GM19193 (cell line): Measurements from ENCODE around the gene BUD13.

Source experiments
- POLR2A ChIP-seq: IDR thresholded peaks from 4 replicates; pipeline ENCODE4 v1.6.1; 2011; ENCODE audit not compliant: insufficient read depth, insufficient read length; ENCODE audit errors: extremely low read depth

BUD13 gene

DNA sequence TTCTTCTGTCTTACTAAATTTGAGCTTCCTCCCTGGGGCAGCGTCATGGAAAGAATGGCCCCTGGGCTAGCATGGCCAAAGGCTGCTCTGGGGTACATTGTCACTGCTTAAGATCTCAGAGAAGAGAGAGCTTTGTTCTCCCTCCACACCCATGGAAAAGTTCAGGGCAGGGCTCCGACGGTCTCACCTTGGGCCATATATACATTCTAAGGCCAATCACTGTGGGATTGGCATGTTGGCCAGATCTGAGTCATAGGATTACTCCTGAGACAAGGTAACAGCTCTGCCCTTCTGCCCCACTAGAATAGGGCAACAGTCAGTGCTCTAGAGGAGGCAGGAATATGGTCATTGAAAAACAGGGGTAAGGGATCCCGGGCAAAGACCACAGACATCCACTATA lies 56.2 kb downstream of the BUD13 start:
- TF ChIP-seq POLR2A, result no peak

GRCh38 chr11:116715383-116715782 lies 57.4 kb downstream of the BUD13 start:
- no peak for TF ChIP-seq POLR2A

DNA sequence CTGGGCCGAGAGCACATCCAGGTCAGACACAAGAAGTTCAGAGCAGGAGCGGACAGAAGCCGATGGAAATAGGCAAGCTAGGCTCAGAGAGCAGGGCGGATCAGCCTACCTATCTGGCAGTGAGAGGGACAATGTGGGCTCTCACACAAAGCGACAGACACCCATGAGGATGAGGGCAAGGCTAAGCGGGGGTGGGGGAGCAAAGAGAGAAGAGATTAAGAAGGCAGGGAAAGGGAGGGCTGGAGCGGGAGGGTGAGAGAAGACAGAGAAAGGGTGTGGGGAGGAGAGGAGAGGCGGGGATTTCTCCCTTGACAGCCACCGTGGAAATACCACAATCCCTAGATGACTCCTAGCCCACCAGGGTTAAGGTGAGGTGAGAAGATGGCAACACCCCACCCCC lies 57.9 kb downstream of the BUD13 start:
- no peak for TF ChIP-seq POLR2A

- TF ChIP-seq POLR2A, result no peak
Observed at GRCh38 chr11:116712428-116712827, 60.4 kb downstream of the BUD13 start.

GRCh38 chr11:116710762-116711161 lies 62.0 kb downstream of the BUD13 start:
- TF ChIP-seq POLR2A, result no peak

DNA sequence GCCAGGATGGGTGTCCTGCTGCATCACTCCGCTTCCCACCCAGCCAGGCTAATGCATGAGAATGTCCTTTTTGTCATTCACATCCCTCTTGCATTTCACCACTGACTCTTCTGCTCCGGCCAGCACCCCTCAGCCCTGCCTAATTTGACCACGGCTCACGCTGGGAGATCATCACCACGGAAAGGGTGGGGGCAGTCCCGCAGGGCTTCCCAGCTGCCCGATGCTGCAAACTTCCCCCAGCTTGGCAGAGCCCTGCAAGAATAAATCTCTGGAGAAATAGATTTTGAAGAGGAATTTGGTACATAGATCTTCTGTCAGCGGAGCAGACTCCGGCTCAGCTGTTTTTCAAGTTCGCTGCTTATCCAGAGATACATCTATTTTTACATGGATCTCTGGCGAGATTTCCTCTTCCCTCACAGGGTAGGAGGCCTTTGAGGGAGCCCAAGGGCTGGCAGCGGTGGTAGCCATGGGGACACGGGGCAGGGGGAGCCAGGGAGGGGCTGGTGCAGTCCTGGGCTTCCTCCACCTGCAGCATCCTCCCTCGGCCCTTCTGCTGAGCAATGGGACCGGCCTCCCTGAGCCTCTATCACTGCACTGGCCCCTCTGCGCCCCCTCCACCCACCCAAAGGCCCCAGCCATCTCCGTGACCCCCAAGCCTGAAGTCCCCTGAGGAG lies 62.6 kb downstream of the BUD13 start:
- TF ChIP-seq POLR2A, result no peak

- TF ChIP-seq POLR2A, result no peak
Observed at GRCh38 chr11:116707746-116708145, 65.0 kb downstream of the BUD13 start.

DNA sequence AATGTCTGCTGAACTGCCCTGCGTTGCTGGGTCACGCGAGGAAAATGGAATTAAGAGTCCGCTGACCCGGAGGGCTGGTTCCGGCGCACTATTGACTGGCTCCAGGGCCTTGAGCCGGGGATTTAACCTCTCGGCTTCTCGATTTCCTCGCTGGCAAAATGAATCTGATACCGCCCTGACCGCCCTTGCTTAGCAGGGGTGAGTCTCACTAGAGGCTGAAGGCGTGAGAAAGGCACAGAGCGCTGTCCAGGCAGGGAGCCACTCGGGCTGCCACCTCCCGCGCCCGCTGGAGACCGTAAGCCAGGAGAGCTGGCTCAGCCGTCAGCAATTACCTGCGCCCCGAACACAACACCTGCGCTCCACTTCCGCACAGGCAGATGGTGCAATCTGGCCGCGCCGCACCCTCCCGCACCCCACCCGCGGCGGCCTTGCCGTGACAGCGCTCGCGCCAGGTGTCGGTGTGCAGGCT lies 65.6 kb downstream of the BUD13 start:
- TF ChIP-seq POLR2A, result no peak

DNA sequence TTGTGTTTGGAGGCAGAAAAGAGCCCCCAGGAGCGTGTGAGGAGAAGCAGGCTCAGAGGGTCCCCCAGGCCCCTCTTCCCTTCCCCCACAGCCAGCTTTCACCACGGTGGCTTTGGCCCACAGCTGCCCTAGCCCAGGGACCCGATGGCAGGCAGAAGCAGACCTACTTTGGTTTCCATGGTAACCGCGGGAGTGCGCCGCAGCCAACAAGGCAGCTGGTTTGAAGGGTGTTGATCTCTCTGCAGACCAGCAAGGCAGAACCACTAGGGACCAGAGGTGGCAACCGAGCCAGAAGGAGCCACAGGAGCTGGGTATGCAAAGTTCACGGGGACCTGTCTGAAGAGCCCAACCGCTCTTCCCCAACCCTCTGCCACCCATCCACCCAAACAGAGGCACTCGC lies 69.4 kb downstream of the BUD13 start:
- TF ChIP-seq POLR2A, result no peak

DNA sequence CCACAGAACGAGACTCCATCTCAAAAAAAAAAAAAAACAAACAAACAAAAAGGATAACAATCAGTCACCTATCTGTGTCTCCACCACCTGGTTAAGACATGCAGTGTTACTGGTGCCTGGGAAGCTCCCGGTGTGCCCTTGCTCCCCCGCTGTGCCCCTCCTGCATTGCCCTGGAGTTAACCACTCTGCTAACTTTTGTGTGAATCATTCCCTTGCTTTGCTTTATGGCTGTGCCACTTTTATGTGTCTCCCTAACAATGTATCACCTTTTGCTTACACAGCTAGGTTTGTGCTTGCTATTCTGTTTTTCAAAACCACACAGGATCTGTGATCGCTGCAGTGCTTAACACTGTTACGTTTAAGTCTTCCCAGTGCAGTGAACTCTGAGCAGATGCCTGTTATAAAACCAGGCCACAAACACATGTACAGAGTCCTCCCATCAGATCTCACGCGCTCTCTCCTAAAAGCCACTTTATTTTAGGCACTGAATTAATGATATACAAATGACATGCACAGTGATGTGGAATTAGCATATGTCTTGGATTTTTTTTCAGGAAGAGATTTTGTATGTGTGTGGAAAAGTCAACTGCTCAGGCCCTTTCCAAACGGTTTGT lies 69.9 kb downstream of the BUD13 start:
- TF ChIP-seq POLR2A, result no peak

- TF ChIP-seq POLR2A, result no peak
Observed at GRCh38 chr11:116701876-116702275, 70.9 kb downstream of the BUD13 start.

DNA sequence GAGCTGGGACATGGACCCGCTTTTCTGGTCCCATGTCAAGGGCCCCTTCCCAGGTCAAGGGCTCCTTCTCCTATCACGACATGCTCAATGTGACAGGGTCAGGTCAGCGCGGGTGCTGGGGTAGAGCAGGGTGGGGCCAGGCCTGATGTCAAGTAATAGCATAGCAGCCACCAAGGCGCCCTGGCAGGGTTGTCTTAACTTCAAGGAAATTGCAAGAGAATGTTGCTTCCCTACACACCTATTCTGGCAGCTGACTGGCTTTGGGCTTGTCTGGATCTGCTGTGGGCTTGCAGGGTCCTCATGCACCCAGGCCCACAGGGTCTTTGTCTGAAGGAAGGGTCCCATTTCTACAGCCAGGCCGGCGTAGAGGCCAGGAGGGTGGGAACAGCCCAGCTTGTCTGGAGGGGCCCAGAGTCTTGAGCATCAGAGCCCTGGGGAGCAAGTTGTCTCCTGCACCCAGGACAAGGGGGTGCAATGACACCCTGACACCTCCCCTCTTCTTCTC lies 71.4 kb downstream of the BUD13 start:
- no peak for TF ChIP-seq POLR2A

DNA sequence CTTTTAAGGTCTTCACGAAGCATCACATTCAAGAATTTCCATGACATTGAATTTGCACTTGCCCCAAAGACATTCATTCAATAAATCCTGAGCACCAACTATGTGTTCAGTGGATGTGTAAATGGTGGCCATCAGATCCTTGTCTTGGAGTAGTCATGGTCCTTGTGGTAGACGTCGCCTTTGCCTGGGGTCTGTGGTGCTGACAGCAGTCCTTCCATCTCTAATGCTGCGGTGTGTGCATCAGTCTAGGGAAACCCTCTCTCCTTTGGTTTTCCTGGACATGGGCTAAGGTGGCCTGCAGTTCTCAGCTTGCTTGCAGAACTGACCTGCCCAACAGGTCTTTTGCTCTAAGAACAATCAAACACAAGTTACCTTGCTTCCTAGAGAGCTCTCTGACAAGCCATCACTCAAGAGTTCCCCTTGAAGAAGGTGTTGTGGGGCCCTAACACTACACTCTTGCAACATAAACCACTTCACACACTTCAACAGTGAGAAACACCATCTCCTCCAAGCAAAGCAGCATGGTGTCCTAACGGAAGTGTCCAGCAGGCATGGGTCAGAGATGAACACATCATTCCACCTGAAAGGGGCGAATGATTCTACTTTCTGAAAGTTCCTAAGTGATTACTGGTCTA lies 72.1 kb downstream of the BUD13 start:
- no peak for TF ChIP-seq POLR2A
